Measurements from ENCODE around the gene NR6A1. TPM values are rescaled to one million over a fixed set of nuclear protein-coding genes. Genes with fewer than 3 reads are reported as not detected.

The NR6A1 gene
- total and polyA plus RNA-seq, 2 experiments from 2014 or later, result 44.2 to 139 TPM

DNA sequence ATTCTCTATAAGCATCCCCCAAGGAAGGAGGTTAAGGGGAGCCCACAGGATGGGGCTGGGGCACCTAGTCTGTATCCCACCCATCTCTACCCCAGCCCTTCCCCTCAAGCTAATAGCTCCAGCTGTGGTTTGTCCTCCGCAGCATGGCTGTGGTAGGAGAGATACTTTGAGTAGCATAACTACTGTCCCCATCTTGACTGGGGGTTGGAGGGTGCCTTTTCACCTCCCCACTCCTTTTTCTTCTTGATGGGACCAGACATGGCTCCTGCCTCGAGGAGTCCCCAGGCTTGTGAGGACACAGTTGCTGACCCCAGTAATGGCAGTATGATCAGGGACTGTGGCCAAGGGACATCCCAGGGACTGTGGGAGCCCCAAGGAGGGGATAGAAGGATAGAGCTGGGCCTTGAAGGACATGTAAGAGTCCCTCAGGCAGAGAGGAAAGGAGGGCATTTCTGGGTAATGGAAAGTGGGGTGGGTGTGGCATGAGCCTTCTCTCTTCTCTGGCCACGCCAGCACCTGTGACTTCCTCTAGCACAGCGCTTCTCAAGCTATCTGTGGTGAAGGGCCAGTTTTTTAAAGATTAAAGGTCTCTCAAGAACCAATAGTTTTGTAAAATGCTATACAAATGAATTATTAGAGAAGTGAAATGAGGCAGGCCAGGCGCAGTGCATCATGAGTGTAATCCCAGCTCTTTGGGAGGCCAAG is 19.8 kb upstream of the NR6A1 start (continued):
- TF ChIP-seq REST (IDR thresholded peaks at IDR 0.05; ENCODE audit: unreplicated experiment), result no peak
- no peak for TF ChIP-seq EZH2 (IDR thresholded peaks at IDR 0.05; ENCODE audit: low read depth, unreplicated experiment)
- TF ChIP-seq NANOG (IDR thresholded peaks at IDR 0.05; ENCODE audit: borderline replicate concordance), result no peak
- no peak for TF ChIP-seq STAT1 (IDR thresholded peaks at IDR 0.05; ENCODE audit: unreplicated experiment)
- TF ChIP-seq POLR2AphosphoS5 (IDR thresholded peaks at IDR 0.05; ENCODE audit: low read depth), result no peak
- no peak for TF ChIP-seq JUNB (IDR thresholded peaks at IDR 0.05; ENCODE audit: unreplicated experiment)
- no peak for TF ChIP-seq ZNF331 (CRISPR knock-in tag; IDR thresholded peaks at IDR 0.05; ENCODE audit: low read depth)
- no peak for TF ChIP-seq CTCF (conservative IDR thresholded peaks at IDR 0.05; ENCODE audit: low read depth in 2 of 2)

DNA sequence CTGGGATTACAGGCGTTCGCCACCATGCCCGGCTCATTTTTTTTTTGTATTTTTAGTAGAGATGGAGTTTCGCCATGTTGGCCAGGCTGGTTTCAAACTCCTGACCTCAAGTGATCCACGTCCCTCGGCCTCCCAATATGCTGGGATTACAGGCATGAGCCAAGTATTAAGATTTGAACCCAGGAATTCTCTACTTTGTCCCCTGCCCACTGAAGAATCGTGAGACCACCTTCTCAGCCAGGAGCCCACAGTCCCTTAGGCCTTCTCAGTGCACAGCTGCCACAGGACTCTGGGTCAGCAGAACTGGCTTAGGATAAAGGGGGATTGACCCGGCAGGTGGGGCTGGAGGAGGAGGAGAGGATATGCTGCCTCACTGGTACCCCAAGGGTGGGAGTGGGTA is 19.2 kb upstream of the NR6A1 start:
- H3K4me3 Mint-ChIP-seq, result no peak overlapping the region
- no peaks in the 10 kb centered on the region for H3K36me3 Mint-ChIP-seq (ENCODE audit: low read depth)

More for the DNA sequence above, 19.2 kb upstream of the NR6A1 start:
- DNase-seq (ENCODE audit: low spot score) (no peak), ATAC-seq (no peak)
- Mint-ChIP-seq H3K4me1 (no peaks in the 10 kb centered on the region), H3K27ac (no peak overlapping the region), H3K27me3 (ENCODE audit: insufficient read depth, low read depth, poor library complexity) (peaks cover 1% of the 10 kb centered on the region), H3K9me3 (no peaks in the 10 kb centered on the region)
- no peak overlapping the region for H3K4me2 ChIP-seq
- no peaks in the 10 kb centered on the region for H3K36me3 ChIP-seq (ENCODE audit: insufficient read depth)
- H3K9me2 ChIP-seq (ENCODE audit: insufficient read depth), result no peaks in the 10 kb centered on the region
- H3K4me3 ChIP-seq, result no peak overlapping the region
- no peak overlapping the region for H3K27ac ChIP-seq (ENCODE audit: low read depth)
- no peaks in the 10 kb centered on the region for H4K20me1 ChIP-seq (replicated peaks; ENCODE audit: insufficient read depth)
- no peaks in the 10 kb centered on the region for H3F3A ChIP-seq (replicated peaks; ENCODE audit: low read depth)
- no peaks in the 10 kb centered on the region for H3K4me1 ChIP-seq (ENCODE audit: insufficient read depth)
- no peaks in the 10 kb centered on the region for H3K27me3 ChIP-seq (ENCODE audit: insufficient read depth)
- no peak overlapping the region for H2AFZ ChIP-seq
- TF ChIP-seq ZNF114 (CRISPR knock-in tag; IDR thresholded peaks at IDR 0.05) (no peak), STAT1 (IDR thresholded peaks at IDR 0.05; ENCODE audit: unreplicated experiment) (no peak), ZNF462 (CRISPR knock-in tag; IDR thresholded peaks at IDR 0.05) (no peak)
- H3K79me2 ChIP-seq (replicated peaks; ENCODE audit: insufficient read depth), result no peaks in the 10 kb centered on the region
